ENCODE measurements around the gene SLCO2A1. TPM values are rescaled to one million over a fixed set of nuclear protein-coding genes. Genes with fewer than 3 reads are reported as not detected.

Gene SLCO2A1
- total RNA-seq, 1 experiment from 2014 or later: not detected

DNA sequence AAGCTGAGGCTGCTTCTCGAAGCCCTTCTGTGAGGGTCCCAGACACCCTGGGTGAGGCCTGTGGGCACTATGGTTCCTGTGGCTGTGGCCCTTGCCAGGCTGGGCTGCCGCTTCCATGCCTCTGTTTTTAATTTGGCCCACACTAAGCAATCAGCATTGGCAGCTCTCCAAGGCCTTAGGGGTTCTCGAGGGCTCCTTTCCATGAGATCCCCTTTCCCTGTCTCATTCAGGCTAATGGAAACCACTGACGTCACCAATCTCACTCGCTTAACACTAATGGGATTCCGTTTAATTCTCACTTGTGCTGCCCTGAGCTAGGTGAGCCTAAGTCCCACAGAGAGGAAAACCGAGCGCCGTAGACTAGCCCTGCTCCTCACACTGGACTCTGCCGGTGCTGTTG, 73.8 kb downstream of the SLCO2A1 start:
- H3K9me3 ChIP-seq (replicated peaks): no peaks in the 10 kb centered on the region
- no peaks in the 10 kb centered on the region for H3K36me3 ChIP-seq
- H3K4me3 ChIP-seq: no peak overlapping the region
- no peak for DNase-seq
- H3K27ac ChIP-seq: no peak overlapping the region
- H3K4me1 ChIP-seq: peaks cover 8% of the 10 kb centered on the region
- no peaks in the 10 kb centered on the region for H3K27me3 ChIP-seq

DNA sequence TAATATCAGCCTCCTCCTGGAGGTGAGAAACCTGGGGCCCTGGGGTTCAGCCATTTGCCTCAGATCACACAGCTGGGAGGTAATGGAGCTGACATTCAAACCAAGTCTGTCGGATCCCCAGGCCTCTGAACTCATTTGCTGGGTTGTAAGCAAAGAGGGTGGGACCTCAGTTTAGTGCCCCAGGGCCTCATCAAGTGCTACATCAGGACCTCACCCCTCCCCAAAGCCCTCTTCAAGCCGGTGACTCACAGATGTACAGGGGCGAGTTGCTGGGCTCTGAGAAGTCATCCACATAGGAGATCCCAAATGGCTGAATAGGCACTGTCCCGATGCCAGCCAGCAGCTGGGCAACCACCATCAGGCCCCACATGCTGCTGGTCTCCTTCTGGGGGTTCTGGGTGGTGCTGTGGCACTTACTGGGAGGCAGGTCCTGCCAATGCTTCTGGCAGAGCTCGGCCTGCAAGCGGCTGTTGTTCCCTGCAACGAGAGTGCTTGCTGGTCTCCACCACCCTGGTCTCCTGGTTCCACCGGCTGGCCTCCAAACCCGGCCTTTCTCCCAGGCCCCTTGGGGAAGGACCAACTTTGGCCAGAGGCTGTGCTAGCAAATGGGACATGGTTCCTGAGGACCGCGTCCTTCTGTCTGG, 74.9 kb downstream of the SLCO2A1 start:
- Histone ChIP-seq H3K27ac (no peak overlapping the region), H3K36me3 (no peaks in the 10 kb centered on the region), H3K9me3 (replicated peaks) (no peaks in the 10 kb centered on the region), H3K4me3 (no peak overlapping the region), H3K4me1 (peaks cover 8% of the 10 kb centered on the region), H3K27me3 (no peaks in the 10 kb centered on the region)
- no peak for DNase-seq

- no peaks in the 10 kb centered on the region for H3K27me3 ChIP-seq
- no peaks in the 10 kb centered on the region for H3K9me3 ChIP-seq (replicated peaks)
- H3K27ac ChIP-seq: no peak overlapping the region
- H3K36me3 ChIP-seq: no peaks in the 10 kb centered on the region
- no peak for DNase-seq
- H3K4me1 ChIP-seq: peaks cover 3% of the 10 kb centered on the region
- H3K4me3 ChIP-seq: no peak overlapping the region
Measured at GRCh38 chr3:133953297-133953696, 76.4 kb downstream of the SLCO2A1 start.

DNA sequence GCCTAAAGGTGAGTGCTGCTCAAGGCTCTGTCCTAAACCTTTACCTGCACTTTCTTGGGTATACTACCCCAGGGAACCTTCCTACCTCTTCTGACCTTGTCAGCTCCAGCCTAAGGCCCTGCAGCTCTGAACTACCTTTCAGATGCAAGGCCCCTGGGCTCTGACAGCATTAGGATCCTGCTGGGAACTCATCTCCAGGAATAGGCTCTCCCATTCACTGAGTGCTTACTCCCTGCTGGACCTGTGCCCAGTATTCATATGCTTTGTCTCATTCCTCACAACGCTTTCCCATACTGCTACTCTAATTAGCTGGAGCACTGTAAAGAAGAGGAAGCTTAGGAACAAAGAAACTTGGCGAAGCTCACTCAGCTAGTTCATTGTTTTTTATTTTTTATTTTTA, 80.3 kb downstream of the SLCO2A1 start:
- H3K4me1 ChIP-seq: peaks cover 10% of the 10 kb centered on the region; the same call in 1 of the 2 replicates
- no peak overlapping the region for H3K4me3 ChIP-seq
- no peaks in the 10 kb centered on the region for H3K36me3 ChIP-seq
- H3K27me3 ChIP-seq: no peaks in the 10 kb centered on the region
- H3K27ac ChIP-seq: no peak overlapping the region
- no peaks in the 10 kb centered on the region for H3K9me3 ChIP-seq (replicated peaks)
- DNase-seq: peak in 1 of 2 experiments; percentile 32

GRCh38 chr3:133948996-133949395, 80.7 kb downstream of the SLCO2A1 start:
- Histone ChIP-seq H3K4me3 (no peak overlapping the region), H3K36me3 (no peaks in the 10 kb centered on the region), H3K4me1 (peaks cover 14% of the 10 kb centered on the region; the same call in 1 of the 2 replicates), H3K27ac (no peak overlapping the region), H3K27me3 (no peaks in the 10 kb centered on the region), H3K9me3 (replicated peaks) (no peaks in the 10 kb centered on the region)
- no peak for DNase-seq

- H3K36me3 ChIP-seq: no peaks in the 10 kb centered on the region
- H3K4me3 ChIP-seq: no peak overlapping the region
- H3K27me3 ChIP-seq: no peaks in the 10 kb centered on the region
- DNase-seq: peak; percentile 19 to 55
- H3K4me1 ChIP-seq: peaks cover 19% of the 10 kb centered on the region
- no peak overlapping the region for H3K27ac ChIP-seq
- no peaks in the 10 kb centered on the region for H3K9me3 ChIP-seq (replicated peaks)
Measured at GRCh38 chr3:133948131-133948810, 81.5 kb downstream of the SLCO2A1 start.

GRCh38 chr3:133945381-133946095, 84.2 kb downstream of the SLCO2A1 start:
- Histone ChIP-seq H3K27me3 (no peaks in the 10 kb centered on the region), H3K36me3 (no peaks in the 10 kb centered on the region), H3K9me3 (replicated peaks) (no peaks in the 10 kb centered on the region), H3K4me3 (no peak overlapping the region), H3K27ac (no peak overlapping the region), H3K4me1 (peaks cover 27% of the 10 kb centered on the region)
- no peak for DNase-seq

- Histone ChIP-seq H3K27ac (no peak overlapping the region), H3K4me3 (no peak overlapping the region), H3K4me1 (peaks cover 27% of the 10 kb centered on the region)
Measured at GRCh38 chr3:133944641-133945380, 84.9 kb downstream of the SLCO2A1 start.

GRCh38 chr3:133944181-133944580, 85.5 kb downstream of the SLCO2A1 start:
- H3K9me3 ChIP-seq (replicated peaks): no peaks in the 10 kb centered on the region
- H3K4me1 ChIP-seq: peaks cover 27% of the 10 kb centered on the region
- H3K27ac ChIP-seq: no peak overlapping the region
- no peaks in the 10 kb centered on the region for H3K27me3 ChIP-seq
- H3K36me3 ChIP-seq: no peaks in the 10 kb centered on the region
- no peak overlapping the region for H3K4me3 ChIP-seq
- no peak for DNase-seq

More at GRCh38 chr3:133944641-133945380, 84.9 kb downstream of the SLCO2A1 start:
- H3K27me3 ChIP-seq: no peaks in the 10 kb centered on the region
- peak; percentile 60 to 67 for DNase-seq
- H3K36me3 ChIP-seq: no peaks in the 10 kb centered on the region
- no peaks in the 10 kb centered on the region for H3K9me3 ChIP-seq (replicated peaks)

GRCh38 chr3:133943639-133944141, 86.0 kb downstream of the SLCO2A1 start:
- DNase-seq: peak in 1 of 2 experiments; percentile 30
- H3K27ac ChIP-seq: no peak overlapping the region
- no peaks in the 10 kb centered on the region for H3K27me3 ChIP-seq
- peaks cover 27% of the 10 kb centered on the region for H3K4me1 ChIP-seq
- H3K36me3 ChIP-seq: no peaks in the 10 kb centered on the region
- H3K4me3 ChIP-seq: no peak overlapping the region
- no peaks in the 10 kb centered on the region for H3K9me3 ChIP-seq (replicated peaks)

- no peaks in the 10 kb centered on the region for H3K36me3 ChIP-seq
- no peaks in the 10 kb centered on the region for H3K9me3 ChIP-seq (replicated peaks)
- H3K4me1 ChIP-seq: peaks cover 27% of the 10 kb centered on the region
- H3K27ac ChIP-seq: no peak overlapping the region
- no peak for DNase-seq
- no peaks in the 10 kb centered on the region for H3K27me3 ChIP-seq
- H3K4me3 ChIP-seq: no peak overlapping the region
Measured at GRCh38 chr3:133943031-133943535, 86.6 kb downstream of the SLCO2A1 start.

- Histone ChIP-seq H3K4me1 (peaks cover 27% of the 10 kb centered on the region), H3K27me3 (no peaks in the 10 kb centered on the region), H3K27ac (no peak overlapping the region), H3K4me3 (no peak overlapping the region), H3K9me3 (replicated peaks) (no peaks in the 10 kb centered on the region), H3K36me3 (no peaks in the 10 kb centered on the region)
- DNase-seq: peak; percentile 71 to 84
Measured at GRCh38 chr3:133941415-133941821, 88.3 kb downstream of the SLCO2A1 start.

DNA sequence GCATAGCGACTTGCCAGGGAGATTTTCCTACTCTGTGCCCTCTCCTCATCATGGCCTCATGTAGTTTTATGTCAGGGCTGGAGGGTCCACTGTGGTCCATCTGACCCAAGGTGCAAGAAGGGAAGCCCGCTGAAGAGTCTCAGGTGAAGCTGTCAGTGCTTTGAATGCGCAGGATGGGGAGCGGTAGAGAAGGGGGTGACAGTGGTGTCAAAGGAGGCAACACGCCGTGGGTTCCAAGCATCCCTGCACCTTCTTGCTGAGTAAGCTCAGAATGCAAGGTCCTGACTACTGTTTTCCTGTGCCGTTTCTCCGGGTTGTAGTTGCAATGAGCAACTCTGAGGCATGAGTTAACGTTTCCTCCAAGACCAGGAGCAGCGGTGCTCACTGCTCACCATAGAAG, 89.2 kb downstream of the SLCO2A1 start:
- no peaks in the 10 kb centered on the region for H3K9me3 ChIP-seq (replicated peaks)
- H3K27me3 ChIP-seq: no peaks in the 10 kb centered on the region
- no peak for DNase-seq
- no peaks in the 10 kb centered on the region for H3K36me3 ChIP-seq
- H3K4me1 ChIP-seq: peaks cover 27% of the 10 kb centered on the region
- H3K27ac ChIP-seq: no peak overlapping the region
- no peak overlapping the region for H3K4me3 ChIP-seq

DNA sequence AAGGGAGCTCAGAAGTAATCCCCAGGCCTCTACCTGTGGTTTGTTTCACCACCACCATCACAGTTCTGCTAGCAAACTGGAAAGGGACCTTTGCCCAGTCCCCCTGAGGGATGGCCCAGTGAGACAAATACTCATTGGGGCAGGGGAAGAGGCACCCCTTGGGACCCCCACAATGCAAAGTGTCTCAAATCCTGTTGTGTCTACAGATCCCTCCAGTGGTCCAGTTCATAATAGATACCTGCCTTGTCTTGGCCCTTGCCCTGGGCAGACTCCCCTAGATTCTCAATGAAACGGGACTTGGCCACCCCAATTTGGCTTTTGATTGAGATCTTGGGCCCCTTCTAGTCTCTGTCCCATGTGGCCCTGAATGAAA, 90.3 kb downstream of the SLCO2A1 start:
- DNase-seq: no peak
- no peaks in the 10 kb centered on the region for H3K27me3 ChIP-seq
- no peak overlapping the region for H3K4me3 ChIP-seq
- no peaks in the 10 kb centered on the region for H3K9me3 ChIP-seq (replicated peaks)
- H3K27ac ChIP-seq: no peak overlapping the region
- no peaks in the 10 kb centered on the region for H3K36me3 ChIP-seq
- peaks cover 17% of the 10 kb centered on the region for H3K4me1 ChIP-seq

All from SJCRH30 (cell line).